Activated CD4-positive, alpha-beta T cell treated with anti-CD3 and anti-CD28 coated beads, Interleukin-2, amount 10 ng/mL, durations not matched to agents 24 days and 14 days (primary cell): ENCODE results near the gene SLC25A10. TPM values are rescaled to one million over a fixed set of nuclear protein-coding genes. Genes with fewer than 3 reads are reported as not detected.

Experiments
- DNase-seq: peaks from one replicate; pipeline ENCODE4 v3.0.0; 2022
- H3K27ac Mint-ChIP-seq: one replicate; pipeline ENCODE4 v1.8.0; 2022; ENCODE audit warnings: mild to moderate bottlenecking, mixed read lengths
- H3K27me3 Mint-ChIP-seq: one replicate; pipeline ENCODE4 v1.8.0; 2022; ENCODE audit warnings: mixed read lengths
- H3K36me3 Mint-ChIP-seq: one replicate; pipeline ENCODE4 v1.8.0; 2022; ENCODE audit warnings: low read depth, mild to moderate bottlenecking, mixed read lengths
- H3K4me1 Mint-ChIP-seq: one replicate; pipeline ENCODE4 v1.8.0; 2021; ENCODE audit warnings: mixed read lengths
- H3K4me3 Mint-ChIP-seq: one replicate; pipeline ENCODE4 v1.8.0; 2022; ENCODE audit warnings: mild to moderate bottlenecking, moderate library complexity, mixed read lengths
- H3K9me3 Mint-ChIP-seq: one replicate; pipeline ENCODE4 v1.8.0; 2021; ENCODE audit warnings: mixed read lengths
- intact Hi-C: fragments of 100-400 bp; cut with micrococcal nuclease; formaldehyde crosslinking; loops from one replicate; pipeline ENCODE4 v1.15.1; 2023
- total RNA-seq: library from RNA; stranded (reverse); gene quantifications from 2 replicates; pipeline ENCODE4 v1.2.3, GENCODE V29; 2022

The SLC25A10 gene
- total RNA-seq, 1 donor from 2014 or later: 52.7 TPM

- H3K36me3 Mint-ChIP-seq: peaks cover 31% of the 10 kb centered on the region
- no peaks in the 10 kb centered on the region for H3K9me3 Mint-ChIP-seq
- no peak overlapping the region for H3K27ac Mint-ChIP-seq
- intact Hi-C loops: loop anchor here (2.0 kb wide), 1 partner anchor 29 kb away; no protein-coding TSS in a partner anchor
- DNase-seq: no peak
- H3K4me1 Mint-ChIP-seq: peaks cover 22% of the 10 kb centered on the region
- H3K27me3 Mint-ChIP-seq: peaks cover 2% of the 10 kb centered on the region
- no peak overlapping the region for H3K4me3 Mint-ChIP-seq
Observed at GRCh38 chr17:81681672-81682071, 30.4 kb upstream of the SLC25A10 start.

- H3K27me3 Mint-ChIP-seq: peaks cover 2% of the 10 kb centered on the region
- peak overlapping the region; percentile 97 for H3K4me3 Mint-ChIP-seq
- intact Hi-C loops: loop anchor here (1.0 to 2.0 kb wide), 2 partner anchors 16 to 28 kb away; partner anchors contain the start of genes CCDC137 and OXLD1
- peak overlapping the region; percentile 73 for H3K27ac Mint-ChIP-seq
- peaks cover 22% of the 10 kb centered on the region for H3K4me1 Mint-ChIP-seq
- DNase-seq: no peak
- H3K9me3 Mint-ChIP-seq: no peaks in the 10 kb centered on the region
- H3K36me3 Mint-ChIP-seq: peaks cover 40% of the 10 kb centered on the region
Observed at GRCh38 chr17:81682565-81683207, 29.4 kb upstream of the SLC25A10 start.

- intact Hi-C loops: loop anchor here (1.0 to 2.0 kb wide), 2 partner anchors 17 to 28 kb away; partner anchors contain the start of genes CCDC137 and OXLD1
- Mint-ChIP-seq H3K4me1 (peaks cover 22% of the 10 kb centered on the region), H3K4me3 (peak overlapping the region; percentile 97), H3K36me3 (peaks cover 41% of the 10 kb centered on the region), H3K9me3 (no peaks in the 10 kb centered on the region), H3K27me3 (peaks cover 2% of the 10 kb centered on the region), H3K27ac (peak overlapping the region; percentile 73)
- DNase-seq: no peak
Observed at GRCh38 chr17:81683208-81683583, 28.9 kb upstream of the SLC25A10 start.

- intact Hi-C loops: loop anchor here (1.0 to 2.0 kb wide), 3 partner anchors 18 to 27 kb away; partner anchors contain the start of genes CCDC137, MRPL12 and OXLD1
- H3K36me3 Mint-ChIP-seq: peaks cover 44% of the 10 kb centered on the region
- H3K4me1 Mint-ChIP-seq: peaks cover 22% of the 10 kb centered on the region
- H3K27me3 Mint-ChIP-seq: peaks cover 2% of the 10 kb centered on the region
- peak within 1 kb of the TSS; percentile 97 for H3K4me3 Mint-ChIP-seq
- peak within 1 kb of the TSS; percentile 96 for H3K27ac Mint-ChIP-seq
- peak; percentile 99 for DNase-seq
- H3K9me3 Mint-ChIP-seq: no peaks in the 10 kb centered on the region
Observed at GRCh38 chr17:81683584-81684441, 28.3 kb upstream of the SLC25A10 start, which contains the start of the genes ARL16 and HGS. Gene ARL16 (minus strand): TSS chr17:81683797. CDS start chr17:81683753, 44 bp downstream. Gene HGS (plus strand): TSS chr17:81684011. CDS start chr17:81684067, 56 bp downstream.

- Mint-ChIP-seq H3K4me3 (peak overlapping the region; percentile 97), H3K9me3 (no peaks in the 10 kb centered on the region), H3K36me3 (peaks cover 49% of the 10 kb centered on the region), H3K4me1 (peaks cover 22% of the 10 kb centered on the region), H3K27ac (peak overlapping the region; percentile 79), H3K27me3 (peaks cover 2% of the 10 kb centered on the region)
- intact Hi-C loops: loop anchor here (1.0 kb wide), 1 partner anchor 19 kb away; the partner anchor contains the start of gene MRPL12
- DNase-seq: peak; percentile 70
Observed at GRCh38 chr17:81684442-81684911, 27.6 kb upstream of the SLC25A10 start.

GRCh38 chr17:81685108-81685507 lies 27.0 kb upstream of the SLC25A10 start:
- Mint-ChIP-seq H3K4me3 (peak overlapping the region; percentile 97), H3K27ac (peak overlapping the region; percentile 79), H3K9me3 (no peaks in the 10 kb centered on the region), H3K4me1 (peaks cover 22% of the 10 kb centered on the region), H3K36me3 (peaks cover 55% of the 10 kb centered on the region), H3K27me3 (peaks cover 2% of the 10 kb centered on the region)
- DNase-seq: no peak
- intact Hi-C loops: no loop called here

GRCh38 chr17:81686614-81687013 lies 25.5 kb upstream of the SLC25A10 start:
- Mint-ChIP-seq H3K27ac (no peak overlapping the region), H3K4me3 (no peak overlapping the region), H3K4me1 (peaks cover 22% of the 10 kb centered on the region), H3K36me3 (peaks cover 55% of the 10 kb centered on the region), H3K9me3 (no peaks in the 10 kb centered on the region), H3K27me3 (peaks cover 2% of the 10 kb centered on the region)
- DNase-seq: no peak
- intact Hi-C loops: no loop called here

GRCh38 chr17:81687770-81688541 lies 24.1 kb upstream of the SLC25A10 start:
- peaks cover 2% of the 10 kb centered on the region for H3K27me3 Mint-ChIP-seq
- no peak overlapping the region for H3K27ac Mint-ChIP-seq
- no peak for DNase-seq
- intact Hi-C loops: no loop called here
- H3K9me3 Mint-ChIP-seq: no peaks in the 10 kb centered on the region
- H3K4me3 Mint-ChIP-seq: no peak overlapping the region
- peaks cover 60% of the 10 kb centered on the region for H3K36me3 Mint-ChIP-seq
- peaks cover 19% of the 10 kb centered on the region for H3K4me1 Mint-ChIP-seq

- peaks cover 58% of the 10 kb centered on the region for H3K36me3 Mint-ChIP-seq
- intact Hi-C loops: no loop called here
Observed at GRCh38 chr17:81688616-81689015, 23.5 kb upstream of the SLC25A10 start.

GRCh38 chr17:81690066-81690465 lies 22.0 kb upstream of the SLC25A10 start:
- H3K27me3 Mint-ChIP-seq: no peaks in the 10 kb centered on the region
- no peaks in the 10 kb centered on the region for H3K9me3 Mint-ChIP-seq
- peaks cover 50% of the 10 kb centered on the region for H3K36me3 Mint-ChIP-seq
- intact Hi-C loops: no loop called here
- DNase-seq: no peak
- no peak overlapping the region for H3K27ac Mint-ChIP-seq
- peaks cover 10% of the 10 kb centered on the region for H3K4me1 Mint-ChIP-seq
- no peak overlapping the region for H3K4me3 Mint-ChIP-seq

More at GRCh38 chr17:81688616-81689015, 23.5 kb upstream of the SLC25A10 start:
- H3K4me3 Mint-ChIP-seq: no peak overlapping the region
- no peak overlapping the region for H3K27ac Mint-ChIP-seq
- DNase-seq: no peak
- H3K9me3 Mint-ChIP-seq: no peaks in the 10 kb centered on the region
- peaks cover 2% of the 10 kb centered on the region for H3K27me3 Mint-ChIP-seq
- peaks cover 18% of the 10 kb centered on the region for H3K4me1 Mint-ChIP-seq

GRCh38 chr17:81690549-81690948 lies 21.5 kb upstream of the SLC25A10 start:
- peaks cover 5% of the 10 kb centered on the region for H3K4me1 Mint-ChIP-seq
- DNase-seq: no peak
- no peak overlapping the region for H3K27ac Mint-ChIP-seq
- H3K36me3 Mint-ChIP-seq: peaks cover 45% of the 10 kb centered on the region
- intact Hi-C loops: no loop called here
- H3K27me3 Mint-ChIP-seq: no peaks in the 10 kb centered on the region
- H3K4me3 Mint-ChIP-seq: no peak overlapping the region
- no peaks in the 10 kb centered on the region for H3K9me3 Mint-ChIP-seq

- no peaks in the 10 kb centered on the region for H3K9me3 Mint-ChIP-seq
- peaks cover 41% of the 10 kb centered on the region for H3K36me3 Mint-ChIP-seq
- H3K27ac Mint-ChIP-seq: no peak overlapping the region
- intact Hi-C loops: no loop called here
- no peak for DNase-seq
- no peaks in the 10 kb centered on the region for H3K27me3 Mint-ChIP-seq
- H3K4me3 Mint-ChIP-seq: no peak overlapping the region
- H3K4me1 Mint-ChIP-seq: peaks cover 2% of the 10 kb centered on the region
Observed at GRCh38 chr17:81691196-81691595, 20.9 kb upstream of the SLC25A10 start.

GRCh38 chr17:81691608-81692007 lies 20.5 kb upstream of the SLC25A10 start:
- Mint-ChIP-seq H3K36me3 (peaks cover 38% of the 10 kb centered on the region), H3K4me1 (no peaks in the 10 kb centered on the region), H3K9me3 (no peaks in the 10 kb centered on the region), H3K27ac (no peak overlapping the region), H3K4me3 (no peak overlapping the region), H3K27me3 (no peaks in the 10 kb centered on the region)
- intact Hi-C loops: no loop called here
- DNase-seq: no peak
